ENCODE data around the gene ZNF407. TPM values are rescaled to one million over a fixed set of nuclear protein-coding genes. Genes with fewer than 3 reads are reported as not detected.

Gene ZNF407
- total and polyA plus RNA-seq, 2 experiments from 2014 or later = 2.1 to 10.4 TPM

- ATAC-seq (no peak), DNase-seq (ENCODE audit: low spot score) (no peak)
- no peak overlapping the region for H3K27ac Mint-ChIP-seq
- Histone ChIP-seq H4K20me1 (replicated peaks; ENCODE audit: insufficient read depth) (no peaks in the 10 kb centered on the region), H2AFZ (no peak overlapping the region), H3K27me3 (ENCODE audit: insufficient read depth) (no peaks in the 10 kb centered on the region), H3K27ac (ENCODE audit: low read depth) (no peak overlapping the region), H3K9me2 (ENCODE audit: insufficient read depth) (no peaks in the 10 kb centered on the region; the same call in 1 of the 2 replicates), H3F3A (replicated peaks; ENCODE audit: low read depth) (no peaks in the 10 kb centered on the region), H3K4me2 (no peak overlapping the region), H3K79me2 (replicated peaks; ENCODE audit: insufficient read depth) (no peaks in the 10 kb centered on the region), H3K36me3 (ENCODE audit: insufficient read depth) (no peaks in the 10 kb centered on the region), H3K4me3 (no peak overlapping the region), H3K4me1 (ENCODE audit: insufficient read depth) (no peaks in the 10 kb centered on the region)
- H3K27me3 Mint-ChIP-seq (ENCODE audit: insufficient read depth, low read depth, poor library complexity) = no peaks in the 10 kb centered on the region
- TF ChIP-seq, protein P1, sequence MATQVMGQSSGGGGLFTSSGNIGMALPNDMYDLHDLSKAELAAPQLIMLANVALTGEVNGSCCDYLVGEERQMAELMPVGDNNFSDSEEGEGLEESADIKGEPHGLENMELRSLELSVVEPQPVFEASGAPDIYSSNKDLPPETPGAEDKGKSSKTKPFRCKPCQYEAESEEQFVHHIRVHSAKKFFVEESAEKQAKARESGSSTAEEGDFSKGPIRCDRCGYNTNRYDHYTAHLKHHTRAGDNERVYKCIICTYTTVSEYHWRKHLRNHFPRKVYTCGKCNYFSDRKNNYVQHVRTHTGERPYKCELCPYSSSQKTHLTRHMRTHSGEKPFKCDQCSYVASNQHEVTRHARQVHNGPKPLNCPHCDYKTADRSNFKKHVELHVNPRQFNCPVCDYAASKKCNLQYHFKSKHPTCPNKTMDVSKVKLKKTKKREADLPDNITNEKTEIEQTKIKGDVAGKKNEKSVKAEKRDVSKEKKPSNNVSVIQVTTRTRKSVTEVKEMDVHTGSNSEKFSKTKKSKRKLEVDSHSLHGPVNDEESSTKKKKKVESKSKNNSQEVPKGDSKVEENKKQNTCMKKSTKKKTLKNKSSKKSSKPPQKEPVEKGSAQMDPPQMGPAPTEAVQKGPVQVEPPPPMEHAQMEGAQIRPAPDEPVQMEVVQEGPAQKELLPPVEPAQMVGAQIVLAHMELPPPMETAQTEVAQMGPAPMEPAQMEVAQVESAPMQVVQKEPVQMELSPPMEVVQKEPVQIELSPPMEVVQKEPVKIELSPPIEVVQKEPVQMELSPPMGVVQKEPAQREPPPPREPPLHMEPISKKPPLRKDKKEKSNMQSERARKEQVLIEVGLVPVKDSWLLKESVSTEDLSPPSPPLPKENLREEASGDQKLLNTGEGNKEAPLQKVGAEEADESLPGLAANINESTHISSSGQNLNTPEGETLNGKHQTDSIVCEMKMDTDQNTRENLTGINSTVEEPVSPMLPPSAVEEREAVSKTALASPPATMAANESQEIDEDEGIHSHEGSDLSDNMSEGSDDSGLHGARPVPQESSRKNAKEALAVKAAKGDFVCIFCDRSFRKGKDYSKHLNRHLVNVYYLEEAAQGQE (IDR thresholded peaks at IDR 0.05; ENCODE audit: unreplicated experiment) = no peak
- TF ChIP-seq STAT1 (IDR thresholded peaks at IDR 0.05; ENCODE audit: unreplicated experiment) = no peak
- TF ChIP-seq ETS1 (IDR thresholded peaks at IDR 0.05) = no peak
- no peak for TF ChIP-seq ZNF462 (CRISPR knock-in tag; IDR thresholded peaks at IDR 0.05)
- TF ChIP-seq CREB1 (CRISPR knock-in tag; IDR thresholded peaks at IDR 0.05; ENCODE audit: low read depth) = no peak
- TF ChIP-seq JUNB (IDR thresholded peaks at IDR 0.05; ENCODE audit: unreplicated experiment) = no peak
- no peak for TF ChIP-seq POLR2AphosphoS5 (IDR thresholded peaks at IDR 0.05; ENCODE audit: low read depth)
- TF ChIP-seq EZH2phosphoT487 (IDR thresholded peaks at IDR 0.05; ENCODE audit: unreplicated experiment) = no peak
- TF ChIP-seq EZH2 (IDR thresholded peaks at IDR 0.05; ENCODE audit: low read depth, unreplicated experiment) = no peak
- TF ChIP-seq ZNF114 (CRISPR knock-in tag; IDR thresholded peaks at IDR 0.05) = no peak
- no peak for TF ChIP-seq NANOG (IDR thresholded peaks at IDR 0.05; ENCODE audit: borderline replicate concordance)
- TF ChIP-seq ZNF331 (CRISPR knock-in tag; IDR thresholded peaks at IDR 0.05; ENCODE audit: low read depth) = no peak
- no peak for TF ChIP-seq CTCF (conservative IDR thresholded peaks at IDR 0.05; ENCODE audit: low read depth in 2 of 2)
- peaks cover 7% of the 10 kb centered on the region for H3K36me3 Mint-ChIP-seq (ENCODE audit: low read depth)
- H3K9me3 Mint-ChIP-seq = peaks cover 14% of the 10 kb centered on the region
- H3K4me3 Mint-ChIP-seq = no peak overlapping the region
- H3K4me1 Mint-ChIP-seq = peaks cover 7% of the 10 kb centered on the region
Observed at GRCh38 chr18:75105551-75106254, 508.0 kb downstream of the ZNF407 start.
